HT1080 (cell line): ENCODE measurements around the gene RBBP5. TPM values are rescaled to one million over a fixed set of nuclear protein-coding genes. Genes with fewer than 3 reads are reported as not detected.

Source experiments
- DNase-seq: peaks from one replicate; pipeline ENCODE4 v3.0.0-alpha.2; 2015; ENCODE audit warnings: low read depth
- total RNA-seq: library from RNA; depleted of rRNA; stranded (reverse); fragments of >200 nt; shearing (Covaris generic); gene quantifications from 2 replicates; pipeline ENCODE4 v1.2.3, GENCODE V29; 2014

RBBP5 gene
- total RNA-seq, 1 experiment from 2014 or later: 15.8 TPM

DNA sequence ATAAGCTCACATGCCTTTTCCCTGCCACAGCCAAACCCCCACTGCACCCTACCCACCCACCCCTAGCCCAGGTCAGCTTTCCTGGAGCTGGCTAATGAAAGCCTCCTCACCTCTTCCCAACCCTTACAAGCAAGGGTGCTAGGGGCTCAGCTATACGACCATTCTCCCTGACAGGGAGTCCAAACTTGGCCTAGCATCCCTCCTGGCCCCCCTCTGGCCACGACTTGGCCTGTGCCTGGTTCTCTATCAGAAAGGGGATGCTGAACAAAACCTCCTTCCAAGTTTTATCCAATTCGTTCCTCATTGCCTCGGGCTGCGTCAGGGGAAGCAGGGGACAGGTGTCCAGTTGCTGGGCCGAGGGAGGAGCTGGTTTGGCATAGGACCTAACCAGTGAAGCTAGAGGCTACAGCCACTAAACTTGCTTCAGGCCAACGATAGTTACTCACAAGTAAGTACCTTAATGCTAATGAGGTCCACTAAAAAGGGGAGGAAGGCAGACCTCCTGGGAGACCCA is 46.1 kb downstream of the RBBP5 start:
- DNase-seq: no peak

DNA sequence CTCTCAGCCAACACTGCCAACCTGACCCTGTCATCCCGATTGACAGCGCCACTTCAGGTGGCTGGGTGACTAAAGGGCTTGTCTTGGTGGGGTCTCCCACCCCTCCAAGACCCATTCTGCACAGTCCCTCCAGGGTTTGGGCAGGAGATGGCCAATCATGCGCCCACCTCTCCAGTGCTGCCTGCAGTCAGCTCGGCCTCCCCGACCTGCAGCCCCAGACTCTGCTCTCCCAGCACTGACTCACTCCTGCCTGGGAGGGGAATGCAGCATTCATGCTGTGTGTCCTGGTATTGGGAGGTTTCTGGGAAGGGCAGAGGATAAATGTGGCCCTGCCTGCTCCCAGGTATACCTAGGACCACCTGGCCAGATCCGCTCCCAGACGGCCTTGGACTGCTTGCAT is 47.3 kb downstream of the RBBP5 start:
- DNase-seq: peak; percentile 6

DNA sequence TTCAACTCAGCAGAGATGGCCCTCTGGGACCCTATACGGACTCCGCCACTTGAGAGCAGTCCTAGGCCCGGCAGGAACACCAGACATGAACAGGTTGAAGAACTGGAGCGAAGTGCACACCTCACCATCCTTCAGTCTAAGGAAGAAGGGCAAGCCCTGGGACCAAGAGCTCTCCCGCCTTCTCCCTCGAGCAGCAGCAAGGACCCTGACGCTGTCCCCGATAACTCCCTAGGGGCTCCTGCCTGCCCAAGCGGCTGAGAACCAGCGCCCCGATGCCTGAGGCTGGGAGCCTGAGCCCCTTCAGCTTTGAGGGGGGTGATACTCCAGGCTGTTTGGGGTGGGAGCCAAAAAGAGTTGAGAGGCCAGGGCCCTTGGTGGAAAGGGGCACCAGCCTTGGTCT is 47.7 kb downstream of the RBBP5 start:
- no peak for DNase-seq

- DNase-seq: peak; percentile 36
Observed at GRCh38 chr1:205073511-205073910, 48.3 kb downstream of the RBBP5 start.

GRCh38 chr1:205072881-205073280 is 48.9 kb downstream of the RBBP5 start:
- no peak for DNase-seq

GRCh38 chr1:205072286-205072685 is 49.5 kb downstream of the RBBP5 start:
- DNase-seq: no peak

DNA sequence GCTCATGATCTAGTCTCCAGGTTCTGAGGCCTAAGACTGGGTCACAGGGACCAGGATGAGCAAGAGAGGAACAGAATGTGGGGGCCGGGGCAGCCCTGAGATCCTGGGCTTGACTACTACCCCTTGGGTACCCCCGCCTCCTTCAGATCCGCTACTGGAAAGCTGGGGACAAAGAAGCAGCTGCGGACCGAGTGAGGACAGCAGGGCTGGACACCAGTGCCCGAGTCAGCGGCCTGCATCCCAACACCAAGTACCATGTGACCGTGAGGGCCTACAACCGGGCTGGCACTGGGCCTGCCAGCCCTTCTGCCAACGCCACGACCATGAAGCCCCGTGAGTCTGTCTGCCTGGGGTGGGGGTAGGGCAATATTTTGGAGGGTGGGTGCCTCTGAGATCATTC is 50.0 kb downstream of the RBBP5 start:
- no peak for DNase-seq

DNA sequence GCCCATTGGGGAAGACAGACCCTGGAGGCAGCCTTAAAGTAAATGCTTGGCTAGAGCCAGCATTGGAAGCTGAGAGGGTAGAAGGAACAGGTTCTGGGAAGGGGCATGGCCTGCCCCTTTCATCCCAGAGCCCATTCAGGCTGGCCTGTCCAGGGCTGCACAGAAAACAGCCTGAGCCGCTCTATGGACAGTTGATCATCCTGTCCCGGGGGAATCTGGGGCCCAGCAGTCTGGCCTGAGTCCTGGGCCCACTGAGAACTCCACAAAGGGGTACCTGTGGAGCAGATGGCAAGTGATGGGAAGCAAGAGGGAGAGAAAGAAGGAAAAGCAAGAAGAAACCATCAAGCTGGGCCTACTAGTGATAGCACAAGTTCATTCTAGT is 50.8 kb downstream of the RBBP5 start:
- DNase-seq: no peak

- DNase-seq: peak; percentile 24
Observed at GRCh38 chr1:205069371-205070125, 52.2 kb downstream of the RBBP5 start.

- DNase-seq: no peak
Observed at GRCh38 chr1:205068457-205069040, 53.2 kb downstream of the RBBP5 start.

DNA sequence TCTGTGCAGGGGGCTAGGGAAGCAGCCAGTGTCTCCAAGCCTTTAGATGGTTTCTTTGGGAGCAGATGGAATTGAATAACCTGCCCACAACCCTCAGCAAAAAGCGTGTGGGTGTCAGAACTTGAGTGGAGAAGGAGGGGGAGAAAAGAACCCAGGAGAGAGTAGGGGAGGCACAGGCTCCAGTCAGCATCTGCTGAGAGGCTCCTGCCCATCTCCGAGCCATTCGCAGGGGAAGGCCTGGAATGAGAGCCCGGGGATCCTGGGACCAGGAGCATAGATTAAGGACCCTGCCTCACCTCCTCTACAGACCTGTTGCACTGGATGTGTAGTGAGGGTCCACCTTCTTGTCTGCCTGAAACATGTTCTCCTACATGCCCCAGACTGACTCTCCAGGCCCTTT is 53.8 kb downstream of the RBBP5 start:
- DNase-seq: no peak

DNA sequence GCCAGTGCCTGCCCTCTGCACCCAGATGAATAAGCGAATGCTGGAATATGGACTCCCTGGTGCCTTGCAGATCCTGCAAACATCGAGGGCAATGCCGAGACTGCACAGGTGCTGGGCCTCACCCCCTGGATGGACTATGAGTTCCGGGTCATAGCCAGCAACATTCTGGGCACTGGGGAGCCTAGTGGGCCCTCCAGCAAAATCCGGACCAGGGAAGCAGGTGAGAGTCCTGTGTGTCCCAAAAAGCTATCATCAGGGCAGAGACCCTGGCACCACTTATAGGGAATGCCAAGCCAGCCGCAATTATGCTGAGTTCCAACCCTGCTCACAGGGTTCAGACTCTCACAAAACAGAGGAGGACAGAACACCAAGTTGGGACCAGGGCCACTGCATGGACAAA is 54.7 kb downstream of the RBBP5 start:
- DNase-seq: no peak

- DNase-seq: no peak
Observed at GRCh38 chr1:205066141-205066818, 55.5 kb downstream of the RBBP5 start.

DNA sequence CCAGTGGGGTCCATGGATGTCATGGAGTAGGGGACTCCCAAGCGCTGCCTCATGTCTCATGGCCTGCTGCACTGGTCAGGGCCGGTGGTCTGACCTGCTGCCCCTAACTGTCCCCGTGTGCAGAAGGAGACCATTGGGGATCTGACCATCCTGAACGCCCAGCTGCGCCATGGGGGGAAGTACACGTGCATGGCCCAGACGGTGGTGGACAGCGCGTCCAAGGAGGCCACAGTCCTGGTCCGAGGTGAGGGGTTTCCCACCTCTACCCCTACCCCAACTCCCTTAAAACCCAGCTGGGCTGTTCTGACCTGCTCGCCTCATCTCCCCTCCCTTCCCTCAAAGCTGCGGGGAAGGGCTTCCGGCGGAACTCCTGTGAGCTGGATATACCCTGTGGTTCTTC is 56.1 kb downstream of the RBBP5 start:
- DNase-seq: no peak

- DNase-seq: no peak
Observed at GRCh38 chr1:205064741-205065316, 56.9 kb downstream of the RBBP5 start.

GRCh38 chr1:205064301-205064700 is 57.5 kb downstream of the RBBP5 start:
- DNase-seq: no peak

GRCh38 chr1:205062895-205063294 is 58.9 kb downstream of the RBBP5 start:
- no peak for DNase-seq

DNA sequence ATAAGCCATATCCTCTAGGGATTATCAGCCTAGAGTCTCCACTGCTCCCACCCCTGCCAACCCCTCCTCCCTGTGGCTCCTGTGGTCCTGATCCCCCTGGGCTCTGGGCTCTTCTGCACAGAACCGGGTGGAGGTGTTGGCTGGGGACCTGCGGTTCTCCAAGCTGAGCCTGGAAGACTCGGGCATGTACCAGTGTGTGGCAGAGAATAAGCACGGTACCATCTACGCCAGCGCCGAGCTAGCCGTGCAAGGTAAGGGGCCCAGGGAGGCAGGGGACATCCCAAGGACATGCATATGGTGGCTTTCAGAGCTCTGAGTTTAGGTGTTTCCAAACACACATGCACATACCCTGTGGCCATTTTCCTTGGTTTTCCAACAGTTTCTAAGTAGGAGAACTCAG is 59.5 kb downstream of the RBBP5 start:
- no peak for DNase-seq

GRCh38 chr1:205061665-205062069 is 60.1 kb downstream of the RBBP5 start:
- peak; percentile 65 for DNase-seq

- no peak for DNase-seq
Observed at GRCh38 chr1:205061227-205061626, 60.6 kb downstream of the RBBP5 start.

GRCh38 chr1:205060746-205061145 is 61.0 kb downstream of the RBBP5 start:
- no peak for DNase-seq

GRCh38 chr1:205059660-205060059 is 62.1 kb downstream of the RBBP5 start:
- DNase-seq: no peak
